ENCODE data around the gene S100A1. TPM values are rescaled to one million over a fixed set of nuclear protein-coding genes. Genes with fewer than 3 reads are reported as not detected.
"Not testable (repeated sequence)": the region's sequence is repeated elsewhere in the genome, so short reads cannot be mapped to it uniquely, and the experiment has no call there.

The S100A1 gene
- total RNA-seq, 1 experiment from 2014 or later = 0.29 TPM

GRCh38 chr1:153670859-153671627 is 42.8 kb downstream of the S100A1 start, which contains the start of gene ILF2:
TSS of gene ILF2 (minus strand) at chr1:153670993. CDS start at chr1:153670922, 71 bp downstream.
- Histone ChIP-seq H3K36me3 (ENCODE audit: low read depth, low read length) (peaks cover 40% of the 10 kb centered on the region), H2AFZ (ENCODE audit: low read length) (peak within 1 kb of the TSS; percentile 90), H3K27me3 (ENCODE audit: low read length) (no peaks in the 10 kb centered on the region), H3K9me2 (replicated peaks; ENCODE audit: low read length) (no peaks in the 10 kb centered on the region), H3K4me1 (ENCODE audit: insufficient read depth, low read length) (peaks cover 17% of the 10 kb centered on the region), H3K4me3 (ENCODE audit: low read length) (peak within 1 kb of the TSS; percentile 89), H4K20me1 (ENCODE audit: low read length) (peaks cover 18% of the 10 kb centered on the region), H3K27ac (ENCODE audit: low read length) (peak within 1 kb of the TSS; percentile 52), H3K9me3 (ENCODE audit: low read length) (no peaks in the 10 kb centered on the region), H3K4me2 (ENCODE audit: low read length) (peak within 1 kb of the TSS; percentile 94), H3K79me2 (ENCODE audit: low read length) (peaks cover 48% of the 10 kb centered on the region), H3K9ac (ENCODE audit: low read length) (peak within 1 kb of the TSS; percentile 95), H3F3A (ENCODE audit: low read length, unreplicated experiment) (peaks cover 18% of the 10 kb centered on the region)
- BruUV-seq (replicated peaks) = TSS peak; percentile 97
- peak; percentile 87 for ATAC-seq
- intact Hi-C loops (cut with micrococcal nuclease) = loop anchor here (1.0 to 10.0 kb wide), 5 partner anchors 37 to 316 kb away; partner anchors contain the start of genes CHTOP and S100A9
- CTCF ChIA-PET = no interaction called here
- POLR2A ChIA-PET (ENCODE audit: unreplicated experiment) = interaction anchor here (0.8 to 1.2 kb wide), 2 partner anchors 44 to 57 kb away, joined by 3 to 18 read pairs; partner anchors contain the start of genes INTS3 and S100A13
- DNase-seq = peak; percentile 100
- TF ChIP-seq CTCF (conservative IDR thresholded peaks at IDR 0.05; ENCODE audit: low read depth, low read length) (peak; percentile 54), EZH2phosphoT487 (IDR thresholded peaks at IDR 0.05; ENCODE audit: borderline replicate concordance, low read length) (no peak)

GRCh38 chr1:153671628-153672353 is 43.6 kb downstream of the S100A1 start:
- BruUV-seq (replicated peaks); H3K27me3 ChIP-seq (ENCODE audit: low read length); DNase-seq; H3K9me2 ChIP-seq (replicated peaks; ENCODE audit: low read length); H3K9me3 ChIP-seq (ENCODE audit: low read length): not testable (repeated sequence)
- peak overlapping the region; percentile 90 for H2AFZ ChIP-seq (ENCODE audit: low read length)
- H3K27ac ChIP-seq (ENCODE audit: low read length) = peak overlapping the region; percentile 52
- peak; percentile 73 for ATAC-seq
- H4K20me1 ChIP-seq (ENCODE audit: low read length) = peaks cover 18% of the 10 kb centered on the region
- H3K36me3 ChIP-seq (ENCODE audit: low read depth, low read length) = peaks cover 33% of the 10 kb centered on the region
- H3K4me2 ChIP-seq (ENCODE audit: low read length) = peak overlapping the region; percentile 78
- peaks cover 17% of the 10 kb centered on the region for H3K4me1 ChIP-seq (ENCODE audit: insufficient read depth, low read length)
- peak overlapping the region; percentile 60 for H3K9ac ChIP-seq (ENCODE audit: low read length)
- peaks cover 40% of the 10 kb centered on the region for H3K79me2 ChIP-seq (ENCODE audit: low read length)
- ChIA-PET CTCF (interaction anchor here (0.6 kb wide), 2 partner anchors 95 to 292 kb away, joined by 4 to 7 read pairs; no protein-coding TSS in a partner anchor), POLR2A (ENCODE audit: unreplicated experiment) (interaction anchor here (0.6 to 1.2 kb wide), 4 partner anchors 44 to 391 kb away, joined by 3 to 18 read pairs (median 4); partner anchors contain the start of genes INTS3 and S100A13)
- H3K4me3 ChIP-seq (ENCODE audit: low read length) = peak overlapping the region; percentile 61
- intact Hi-C loops (cut with micrococcal nuclease) = loop anchor here (1.0 to 10.0 kb wide), 5 partner anchors 37 to 317 kb away; partner anchors contain the start of genes CHTOP and S100A9
- peaks cover 18% of the 10 kb centered on the region for H3F3A ChIP-seq (ENCODE audit: low read length, unreplicated experiment)

- Histone ChIP-seq H4K20me1 (ENCODE audit: low read length) (peaks cover 10% of the 10 kb centered on the region), H3K9me2 (replicated peaks; ENCODE audit: low read length) (no peaks in the 10 kb centered on the region), H3K27ac (ENCODE audit: low read length) (no peak overlapping the region), H2AFZ (ENCODE audit: low read length) (no peak overlapping the region), H3K4me3 (ENCODE audit: low read length) (no peak overlapping the region), H3K79me2 (ENCODE audit: low read length) (peaks cover 23% of the 10 kb centered on the region), H3K9ac (ENCODE audit: low read length) (no peak overlapping the region), H3K36me3 (ENCODE audit: low read depth, low read length) (peaks cover 15% of the 10 kb centered on the region), H3F3A (ENCODE audit: low read length, unreplicated experiment) (peaks cover 12% of the 10 kb centered on the region), H3K4me1 (ENCODE audit: insufficient read depth, low read length) (peaks cover 19% of the 10 kb centered on the region), H3K9me3 (ENCODE audit: low read length) (no peaks in the 10 kb centered on the region), H3K4me2 (ENCODE audit: low read length) (no peak overlapping the region), H3K27me3 (ENCODE audit: low read length) (peaks cover 6% of the 10 kb centered on the region; the same call in 1 of the 2 replicates)
- DNase-seq = no peak
- CTCF ChIA-PET = interaction anchor here (0.6 kb wide), 1 partner anchor 75 kb away, joined by 3 read pairs; no protein-coding TSS in a partner anchor
- TF ChIP-seq EZH2 (IDR thresholded peaks at IDR 0.05; ENCODE audit: low read length, unreplicated experiment) (no peak), EZH2phosphoT487 (IDR thresholded peaks at IDR 0.05; ENCODE audit: borderline replicate concordance, low read length) (no peak)
- no TSS peak for BruUV-seq (replicated peaks)
- intact Hi-C loops (cut with micrococcal nuclease) = loop anchor here (10.0 kb wide), 1 partner anchor 319 kb away; the partner anchor contains the start of gene S100A9
- no peak for ATAC-seq
- POLR2A ChIA-PET (ENCODE audit: unreplicated experiment) = no interaction called here
Measured at GRCh38 chr1:153673511-153673910, 45.3 kb downstream of the S100A1 start.

Data from PC-3 (cell line).